CMK (cell line): ENCODE results near the gene TIMM23B.
"Not testable (repeated sequence)": the region's sequence is repeated elsewhere in the genome, so short reads cannot be mapped to it uniquely, and the experiment has no call there.

Experiments used
- DNase-seq: peaks from one replicate; pipeline ENCODE4 v3.0.0-alpha.2; 2010; ENCODE audit warnings: low read depth

TIMM23B gene, protein sequence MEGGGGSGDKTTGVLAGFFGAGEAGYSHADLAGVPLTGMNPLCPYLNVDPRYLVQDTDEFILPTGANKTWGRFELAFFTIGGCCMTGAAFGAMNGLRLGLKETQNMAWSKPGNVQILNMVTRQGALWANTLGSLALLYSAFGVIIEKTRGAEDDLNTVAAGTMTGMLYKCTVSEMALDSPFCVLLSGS

DNA sequence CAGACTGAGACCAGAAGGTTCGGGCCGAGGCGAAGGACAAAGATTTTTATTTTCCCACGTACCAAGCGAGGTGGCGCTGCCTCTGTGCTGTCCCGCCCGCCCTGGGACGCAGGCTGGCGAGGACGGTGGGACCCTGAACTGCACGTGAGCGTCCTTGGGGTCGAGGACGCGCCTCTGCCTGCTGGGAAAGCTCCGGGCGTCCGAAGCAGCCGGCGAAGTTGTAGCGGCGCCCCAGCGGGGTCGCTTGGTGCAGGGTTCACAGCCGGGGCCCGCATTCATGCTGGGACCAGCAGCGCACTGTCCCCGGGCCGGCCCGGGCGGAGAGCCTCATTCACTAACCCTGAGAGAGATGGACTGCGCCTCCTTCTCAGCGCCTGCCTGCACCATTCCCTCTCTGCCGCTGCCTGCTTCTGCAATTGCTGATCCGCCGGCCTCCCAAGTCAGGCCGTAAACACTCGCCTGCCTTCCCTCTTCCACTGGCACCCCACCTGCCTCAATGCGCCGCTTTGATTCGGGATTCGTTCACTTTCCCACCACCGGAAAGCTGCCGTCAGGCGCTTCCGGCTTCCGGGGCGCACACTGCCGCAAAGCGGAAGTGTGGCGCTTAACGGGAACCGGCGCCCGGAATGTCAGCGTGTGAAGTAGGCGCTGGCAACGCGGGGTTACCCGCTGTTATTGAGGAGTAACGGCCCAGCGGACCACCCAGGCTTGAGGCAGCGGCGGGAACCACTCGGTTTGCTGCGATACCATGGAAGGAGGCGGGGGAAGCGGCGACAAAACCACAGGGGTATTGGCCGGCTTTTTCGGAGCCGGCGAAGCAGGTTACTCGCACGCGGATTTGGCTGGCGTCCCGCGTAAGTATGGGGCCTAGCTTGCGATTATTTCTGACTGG, at the start of gene TIMM23B, which contains the start of gene PARG:
TSS of gene TIMM23B (plus strand) at position 607 of the 892 bp plus-strand sequence. CDS start at position 749, 142 bp downstream.
TSS of gene PARG (minus strand) at position 581 of the 892 bp plus-strand sequence. CDS start at position 279, 302 bp downstream.
- DNase-seq = not testable (repeated sequence)

DNA sequence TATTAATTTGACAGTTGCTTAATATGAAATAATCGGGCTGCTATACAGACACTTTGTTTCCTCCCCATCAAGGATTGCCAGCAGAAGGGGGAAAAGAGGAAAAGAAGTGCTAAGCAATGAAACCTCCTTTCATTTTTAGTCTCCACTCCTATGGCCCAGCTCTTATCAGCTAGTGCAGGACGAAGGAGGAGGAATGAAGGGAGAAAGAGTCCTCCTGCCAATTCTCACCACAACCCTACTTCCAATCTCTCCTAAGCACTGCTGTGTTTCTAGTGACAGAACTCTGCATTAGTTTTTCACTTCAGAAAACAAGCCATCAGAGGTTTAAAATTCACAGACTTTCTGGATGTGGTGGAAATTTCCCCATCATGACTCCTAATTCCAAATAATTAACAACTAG, 41.9 kb upstream of the TIMM23B start:
- not testable (repeated sequence) for DNase-seq

DNA sequence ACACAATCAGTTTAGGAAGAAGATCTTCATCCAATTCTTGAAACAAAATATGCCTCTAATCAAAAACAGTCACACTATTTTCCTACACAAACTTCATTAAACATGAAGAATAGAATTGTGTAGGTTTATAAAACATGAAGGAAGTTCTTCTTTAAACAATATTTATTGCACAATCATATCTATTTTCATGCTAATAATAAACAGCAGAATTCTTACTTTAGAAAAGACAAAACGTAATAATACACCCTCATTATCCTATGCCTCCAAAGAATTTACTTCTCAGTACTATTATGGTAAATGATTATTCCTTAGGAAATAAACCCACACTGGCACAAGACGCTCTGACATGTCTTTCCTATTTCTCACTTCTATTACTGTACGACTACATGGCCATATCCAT, 41.4 kb upstream of the TIMM23B start:
- not testable (repeated sequence) for DNase-seq

DNA sequence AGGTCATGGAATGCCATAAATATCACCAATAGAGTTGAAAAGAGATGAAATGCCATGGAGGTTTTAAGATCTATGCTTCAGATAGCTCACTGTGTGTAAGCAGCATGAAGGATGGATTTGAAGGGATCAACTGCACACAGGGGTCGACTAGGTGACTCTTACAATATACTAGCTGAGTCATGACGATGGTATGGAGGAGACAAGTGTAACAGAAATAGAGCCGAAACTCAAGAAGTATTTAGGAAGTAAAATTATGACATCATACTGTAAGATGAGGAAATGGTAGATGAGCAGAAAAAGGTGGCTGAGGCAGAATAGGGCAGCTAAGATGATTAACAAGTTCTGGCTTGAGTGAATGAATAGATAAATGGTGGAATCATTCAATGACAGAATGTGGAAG, 38.0 kb upstream of the TIMM23B start:
- not testable (repeated sequence) for DNase-seq

DNA sequence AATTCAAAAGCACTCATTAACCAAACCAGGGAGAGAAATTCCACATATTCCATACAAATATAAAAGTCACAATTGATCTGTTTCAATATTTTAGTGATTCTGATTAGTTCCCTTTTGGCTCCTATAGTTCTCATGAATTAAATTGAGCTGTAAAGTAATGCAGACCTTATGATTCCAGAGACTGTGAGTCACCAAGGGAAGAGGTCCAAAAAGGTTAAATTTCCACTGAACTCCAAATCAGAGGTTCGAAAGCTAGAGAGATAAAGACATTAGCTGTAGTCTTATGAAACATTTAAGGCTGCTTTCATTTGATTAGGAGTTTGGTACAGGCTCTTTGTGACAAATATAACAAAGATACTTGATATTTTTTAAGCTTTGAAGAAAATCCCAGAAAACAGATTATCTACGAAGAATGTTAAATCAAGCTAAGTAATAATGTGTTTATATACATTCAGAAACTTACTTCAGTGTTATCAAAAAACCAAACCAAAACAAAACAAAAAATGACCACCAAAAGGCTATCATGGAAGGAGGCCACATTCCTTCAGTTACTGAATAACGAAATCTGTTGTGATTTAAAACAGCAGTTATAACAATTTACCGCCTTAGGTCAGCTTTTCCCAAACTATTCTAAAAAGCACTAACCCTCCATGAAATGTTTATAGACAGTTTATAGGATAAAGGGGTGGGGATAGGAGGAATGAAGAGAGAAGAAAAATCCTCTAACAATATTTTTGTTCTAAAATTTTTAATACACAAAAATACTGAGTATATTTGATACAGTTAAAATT, 33.4 kb upstream of the TIMM23B start:
- not testable (repeated sequence) for DNase-seq

DNA sequence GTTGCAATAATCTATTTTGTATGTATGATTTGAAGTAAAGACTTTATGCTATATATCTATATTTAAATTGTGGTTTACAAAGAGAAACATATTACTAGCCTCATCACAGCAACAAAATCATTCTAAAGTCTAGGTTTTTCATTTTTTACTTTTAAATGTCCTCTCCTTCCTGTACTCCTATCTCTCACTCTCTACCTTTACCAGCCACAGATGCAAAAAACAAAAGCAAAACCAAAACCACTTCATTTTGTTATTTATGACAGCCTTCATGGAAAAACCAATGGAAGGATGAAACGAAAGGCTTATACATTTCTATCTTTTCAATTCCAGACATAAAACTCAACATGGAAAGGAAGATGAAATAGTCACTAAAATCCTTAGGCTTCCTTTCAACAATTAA, 31.6 kb upstream of the TIMM23B start:
- DNase-seq = not testable (repeated sequence)

DNA sequence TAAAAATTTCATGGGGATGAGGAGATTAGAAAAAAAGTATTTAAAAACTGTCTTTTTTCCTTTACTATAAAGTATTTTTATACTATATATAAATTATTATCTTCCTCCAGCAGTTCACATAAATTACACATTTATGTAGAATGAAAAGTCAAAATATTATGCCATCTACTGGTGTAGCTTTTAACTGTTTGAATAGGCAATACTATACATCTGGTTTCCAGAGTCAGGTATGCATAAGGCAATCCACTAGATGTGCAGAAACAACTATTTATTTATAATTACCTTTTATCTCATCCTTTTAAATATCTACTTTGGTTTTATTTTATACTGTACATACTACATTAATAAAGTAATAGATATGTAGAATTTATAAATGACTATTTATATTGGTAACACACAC, 25.4 kb upstream of the TIMM23B start:
- not testable (repeated sequence) for DNase-seq

DNA sequence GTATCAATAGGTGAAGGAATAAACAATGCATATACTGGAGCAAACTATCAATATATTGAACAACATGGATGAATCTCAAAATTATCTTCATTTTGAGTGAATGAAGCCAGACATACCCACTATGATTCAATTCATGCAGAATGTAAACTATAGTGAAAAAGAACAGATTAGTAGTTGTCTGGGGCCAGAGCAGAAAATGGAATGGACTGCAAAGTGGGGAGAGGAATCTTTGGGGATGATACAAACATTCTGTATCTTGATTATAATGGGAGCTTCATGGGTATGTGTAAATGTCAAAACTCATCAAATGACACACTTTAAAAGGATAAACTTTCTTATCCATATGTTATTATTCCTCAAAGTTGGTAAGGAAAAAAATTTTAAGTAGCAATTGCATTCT, 23.9 kb upstream of the TIMM23B start:
- not testable (repeated sequence) for DNase-seq

DNA sequence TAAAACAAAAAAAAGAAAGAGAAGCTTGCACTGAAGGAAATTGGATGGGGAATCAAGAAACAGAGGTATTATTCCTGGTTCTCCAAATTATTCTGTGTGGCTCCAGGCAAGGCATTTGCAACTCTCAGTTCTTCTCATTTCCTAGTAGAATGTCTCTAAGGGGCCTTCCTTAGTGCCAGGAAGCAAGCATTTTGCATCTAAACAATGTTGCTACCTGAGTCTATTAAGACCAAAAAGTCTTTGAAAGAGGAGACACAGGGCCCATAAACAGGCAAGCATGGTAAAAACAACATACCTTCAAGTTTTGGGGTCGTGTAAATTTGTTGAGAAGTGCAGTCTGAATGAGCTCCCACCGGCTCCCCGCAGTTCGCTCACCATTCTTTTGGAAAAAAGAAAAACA, 19.8 kb upstream of the TIMM23B start:
- DNase-seq = not testable (repeated sequence)

DNA sequence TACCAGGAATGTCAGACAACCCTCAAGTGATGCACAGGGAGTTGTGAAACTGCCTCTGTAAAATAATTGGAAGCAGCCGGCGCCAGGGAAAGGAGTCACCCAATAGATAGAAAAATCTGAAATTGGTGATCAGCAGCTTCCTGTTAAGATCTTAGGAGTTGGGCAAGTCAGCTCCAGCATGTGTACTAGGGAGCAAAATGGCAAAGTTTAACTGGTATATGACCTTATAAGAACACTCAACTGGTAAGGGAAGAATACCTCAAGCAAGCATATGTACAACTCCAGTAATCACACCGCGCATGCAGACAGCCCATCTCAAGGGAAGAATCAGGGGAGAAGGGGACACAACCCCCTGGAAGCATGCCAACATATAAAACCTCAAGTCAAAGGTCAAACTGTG, 18.3 kb upstream of the TIMM23B start:
- not testable (repeated sequence) for DNase-seq

DNA sequence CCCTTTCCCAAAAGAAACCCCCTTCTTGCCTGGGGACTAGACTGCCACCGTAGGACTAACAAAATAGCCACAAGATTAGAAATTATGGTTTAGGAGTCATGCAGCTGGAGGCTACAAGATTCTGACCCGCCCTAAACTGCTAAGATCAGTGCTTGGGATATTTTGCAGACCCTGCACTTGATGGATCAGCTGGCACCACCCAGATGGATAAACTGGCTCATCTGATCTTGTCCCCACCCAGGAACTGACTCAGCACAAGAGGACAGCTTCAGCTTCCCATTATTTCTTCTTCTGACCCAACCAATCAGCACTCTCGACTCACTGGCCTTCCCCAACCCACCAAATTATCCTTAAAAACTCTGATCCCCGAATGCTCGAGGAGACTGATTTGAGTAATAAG, 10.6 kb upstream of the TIMM23B start:
- DNase-seq = not testable (repeated sequence)

DNA sequence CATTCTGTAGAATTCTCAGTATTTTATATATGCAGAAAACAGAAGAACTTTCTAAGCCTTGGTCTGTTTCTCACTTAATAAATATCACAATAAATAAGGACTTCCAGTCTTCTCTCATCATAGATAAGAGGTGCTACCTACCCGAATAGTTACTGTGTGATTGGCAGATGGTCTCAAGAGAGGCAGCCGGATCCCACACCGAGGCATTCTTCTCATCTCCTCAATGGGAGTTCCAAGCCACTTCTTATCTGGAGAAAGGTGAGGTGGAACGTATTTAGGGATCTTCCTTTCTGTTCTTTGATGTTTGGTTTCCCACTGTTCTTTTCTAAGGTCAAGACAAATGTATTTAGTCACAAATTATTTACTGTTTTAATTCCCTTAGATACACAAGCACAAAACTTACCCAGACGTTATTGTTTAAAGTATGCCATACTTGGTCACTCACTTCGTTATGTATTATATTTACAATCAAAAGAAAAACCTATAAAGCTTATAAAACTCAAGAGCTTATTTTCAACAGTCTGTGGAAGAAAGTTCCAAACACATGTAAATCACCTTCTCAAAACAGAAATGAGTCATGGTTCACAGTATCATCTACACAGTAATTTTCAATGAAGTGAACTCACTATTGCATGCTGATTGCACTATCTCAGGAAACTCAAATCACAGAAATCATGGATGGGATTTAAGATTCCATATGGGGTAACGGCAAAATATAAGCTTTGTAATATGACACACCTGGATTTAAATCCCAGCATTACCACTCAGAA, 9.7 kb upstream of the TIMM23B start:
- DNase-seq = not testable (repeated sequence)

DNA sequence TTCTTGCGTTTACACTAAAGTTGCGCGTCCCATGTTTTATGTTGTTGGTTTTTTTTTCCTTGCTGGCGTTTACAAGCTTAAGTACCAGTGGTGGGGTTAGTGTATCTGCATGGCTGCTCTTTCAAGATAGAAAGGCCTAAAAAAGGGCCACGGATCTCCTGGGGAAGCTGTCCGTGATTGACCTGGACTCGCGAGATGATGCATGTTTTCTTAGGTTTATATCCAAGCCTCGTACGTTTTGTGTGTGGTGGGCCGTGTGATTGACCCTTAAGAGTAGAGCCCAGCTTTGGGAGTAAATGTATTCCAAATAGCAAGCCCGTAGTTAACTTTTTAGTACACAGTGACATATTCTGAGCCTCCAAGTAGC, 469 bp downstream of the TIMM23B start:
- DNase-seq = not testable (repeated sequence)

DNA sequence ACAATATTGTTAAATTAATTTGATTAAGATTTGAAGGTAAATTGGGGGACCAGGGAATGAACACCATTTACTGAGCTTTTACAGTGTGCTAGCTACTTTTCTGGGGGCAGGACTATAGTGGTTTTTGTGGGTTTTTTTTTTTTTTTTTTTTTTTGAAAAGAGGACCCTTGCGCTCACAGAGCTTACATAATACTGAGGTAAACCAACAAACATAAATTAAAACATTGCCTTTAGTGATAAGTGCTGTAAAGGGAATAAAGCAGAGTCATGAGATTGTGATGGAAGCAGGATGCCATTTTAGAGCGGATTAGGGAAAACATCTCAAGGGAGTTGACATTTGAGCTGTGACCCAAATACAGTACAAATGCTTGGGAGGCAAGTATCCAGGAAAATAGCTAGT, 1.8 kb downstream of the TIMM23B start:
- not testable (repeated sequence) for DNase-seq

DNA sequence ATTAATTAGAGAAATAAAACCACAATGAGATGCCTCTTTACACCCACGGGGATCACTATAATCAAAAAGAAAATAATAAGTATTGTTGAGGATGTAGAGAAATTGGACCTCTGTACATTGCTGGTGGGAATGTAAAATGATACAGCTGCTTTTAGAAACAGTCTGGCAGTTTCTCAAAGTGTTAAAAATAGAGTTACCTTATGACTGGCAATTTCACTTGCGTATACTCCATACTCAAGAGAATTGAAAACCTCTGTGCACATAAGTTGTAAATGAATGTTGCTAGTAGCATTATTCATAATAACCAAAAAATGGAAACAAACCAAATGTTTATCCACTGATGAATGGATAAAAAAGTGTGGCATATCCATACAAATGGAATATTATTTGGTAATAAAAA, 6.3 kb downstream of the TIMM23B start:
- DNase-seq = not testable (repeated sequence)

DNA sequence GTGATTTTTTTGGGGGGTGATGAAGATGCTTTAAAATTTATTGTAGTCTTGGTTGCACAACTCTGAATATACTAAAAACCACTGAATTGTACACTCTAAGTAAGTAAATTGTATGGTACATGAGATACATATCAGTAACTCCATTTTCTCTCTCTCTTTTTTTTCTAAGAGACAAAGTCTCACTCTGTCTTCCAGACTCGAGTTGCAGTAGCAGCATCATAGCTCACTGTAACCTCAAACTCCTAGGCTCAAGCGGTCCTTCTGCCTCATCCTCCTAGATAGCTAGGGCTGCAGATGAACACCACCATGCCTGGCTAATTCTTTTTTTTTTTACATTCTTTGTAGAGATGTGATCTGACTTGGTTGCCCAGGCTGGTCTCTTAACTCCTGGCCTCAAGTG, 6.9 kb downstream of the TIMM23B start:
- DNase-seq = not testable (repeated sequence)

DNA sequence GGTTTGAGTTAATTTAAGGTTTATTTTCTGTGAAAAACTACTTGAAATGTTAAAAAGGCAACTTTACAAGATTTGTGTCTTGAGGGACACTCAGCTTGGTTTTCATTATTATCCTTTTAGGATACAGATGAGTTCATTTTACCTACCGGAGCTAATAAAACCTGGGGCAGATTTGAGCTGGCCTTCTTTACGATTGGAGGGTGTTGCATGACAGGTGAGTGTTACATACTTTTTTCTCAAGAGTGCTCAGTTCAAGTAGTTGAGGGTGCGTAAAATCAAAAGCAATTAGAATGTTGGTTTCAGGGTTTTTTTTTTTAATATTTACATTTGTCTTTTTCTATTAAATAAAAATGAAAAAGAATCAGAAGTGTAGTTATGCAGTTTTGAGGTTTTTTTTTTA, 10.2 kb downstream of the TIMM23B start:
- not testable (repeated sequence) for DNase-seq

DNA sequence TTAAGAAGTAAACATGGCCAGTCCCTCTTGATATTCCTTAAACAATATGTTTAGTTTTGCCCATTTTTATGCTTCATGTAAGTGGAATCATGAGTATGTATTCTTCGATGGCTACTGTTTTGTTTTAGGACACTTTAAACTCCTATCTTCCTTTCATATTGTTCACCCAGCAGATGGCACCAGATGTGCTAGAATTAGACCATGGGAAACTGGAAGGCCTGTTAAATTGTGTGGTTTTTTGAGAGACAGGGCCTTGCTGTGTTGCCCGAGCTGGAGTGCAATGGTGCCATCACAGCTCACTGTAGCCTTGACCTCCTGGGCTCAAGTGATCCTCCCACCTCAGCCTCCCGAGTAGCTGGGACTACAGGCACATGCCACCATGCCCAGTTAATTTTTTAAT, 11.3 kb downstream of the TIMM23B start:
- DNase-seq = not testable (repeated sequence)

DNA sequence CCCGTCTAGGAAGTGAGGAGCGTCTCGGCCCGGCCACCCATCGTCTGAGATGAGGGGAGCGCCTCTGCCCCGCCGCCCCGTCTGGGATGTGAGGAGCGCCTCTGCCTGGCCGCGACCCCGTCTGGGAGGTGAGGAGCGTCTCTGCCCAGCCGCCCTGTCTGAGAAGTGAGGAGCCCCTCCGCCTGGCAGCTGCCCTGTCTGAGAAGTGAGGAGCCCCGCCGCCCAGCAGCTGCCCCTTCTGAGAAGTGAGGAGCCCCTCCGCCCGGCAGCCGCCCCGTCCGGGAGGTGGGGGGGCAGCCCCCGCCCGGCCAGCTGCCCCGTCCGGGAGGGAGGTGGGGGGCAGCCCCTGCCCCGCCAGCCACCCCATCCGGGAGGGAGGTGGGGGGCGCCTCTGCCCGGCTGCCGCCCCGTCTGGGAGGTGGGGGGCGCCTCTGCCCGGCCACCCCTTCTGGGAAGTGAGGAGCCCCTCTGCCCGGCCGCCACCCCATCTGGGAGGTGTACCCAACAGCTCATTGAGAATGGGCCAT, 28.5 kb downstream of the TIMM23B start:
- not testable (repeated sequence) for DNase-seq

DNA sequence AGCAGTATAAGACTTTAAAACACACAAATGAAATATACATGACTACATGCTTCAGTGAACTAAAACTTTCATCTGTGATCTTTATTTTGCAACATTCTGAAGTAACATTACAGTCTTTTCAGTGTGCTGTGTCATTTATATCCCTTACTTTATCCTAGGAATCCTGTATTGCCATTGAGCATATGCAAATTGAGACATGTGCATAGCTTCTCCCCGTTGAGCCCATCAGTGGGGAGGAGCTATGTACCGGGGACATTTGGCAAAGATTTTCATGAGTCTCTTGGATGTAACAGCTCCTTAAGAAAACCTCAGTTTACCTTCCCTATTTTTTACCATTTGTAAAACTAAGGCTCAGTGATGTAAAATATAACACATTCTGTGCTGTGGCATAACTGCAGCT, 29.6 kb downstream of the TIMM23B start:
- DNase-seq = not testable (repeated sequence)

DNA sequence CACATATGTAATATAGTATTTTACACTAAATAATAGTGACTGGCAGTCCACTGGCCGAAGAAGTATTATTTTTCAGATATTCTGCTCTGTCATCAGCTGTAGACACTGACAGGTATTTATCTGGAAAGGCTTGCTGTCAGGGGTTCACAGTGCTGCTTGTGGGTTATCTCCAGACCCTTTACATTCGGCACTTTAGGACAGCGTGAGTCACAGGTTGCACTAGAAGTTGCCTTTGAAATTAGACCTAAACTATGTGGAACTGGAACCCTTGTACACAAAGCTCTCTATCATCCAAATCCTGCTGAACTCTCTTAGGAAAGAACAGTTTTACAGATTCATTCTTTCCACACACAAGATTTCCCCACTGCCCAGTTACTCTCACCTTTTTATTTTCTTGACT, 30.2 kb downstream of the TIMM23B start:
- not testable (repeated sequence) for DNase-seq
